Endothelial cell of umbilical vein (primary cell): ENCODE measurements around the gene KCNN3. TPM values are rescaled to one million over a fixed set of nuclear protein-coding genes. Genes with fewer than 3 reads are reported as not detected.

ENCODE experiments used
- BruUV-seq: library from RNA; stranded (reverse); fragments of 400-500 nt; replicated peaks from 2 replicates; lab custom pipeline; 2021; lab: Mats Ljungman, UMichigan
- CTCF ChIA-PET: fragments of 300-600, 350-600 bp; sonication (Branson Sonifier 250); formaldehyde crosslinking; loops from one replicate; lab custom pipeline; 2021; ENCODE audit warnings: antibody characterized with exemption, inconsistent platforms; lab: Charles Lee
- POLR2A ChIA-PET: fragments of 300-600, 350-600 bp; sonication (Branson Sonifier 250); formaldehyde crosslinking; loops from one replicate; lab custom pipeline; 2021; ENCODE audit warnings: antibody characterized with exemption, inconsistent platforms; lab: Charles Lee
- DNase-seq: peaks from one replicate; pipeline ENCODE4 v3.0.0-alpha.2; 2011; ENCODE audit warnings: low read depth, low spot score
- FAIRE-seq: peaks from 2 replicates; lab custom pipeline; 2011; peaks lifted over from hg19 to GRCh38; lab: Jason Lieb, UNC
- H2AFZ ChIP-seq: 2 replicates; pipeline ENCODE4 v1.6.0; 2012; ENCODE audit warnings: low read depth, low read length, control low read depth, inconsistent platforms
- H3K27ac ChIP-seq: 2 replicates; pipeline ENCODE4 v1.5.1; 2011; ENCODE audit warnings: low read depth, mild to moderate bottlenecking, control low read depth, low read length, moderate library complexity; ENCODE audit not compliant: insufficient read depth
- H3K27me3 ChIP-seq, 2 experiments: 2 replicates each; pipeline versions ENCODE4 v1.6.0 to v1.6.1; 2011; ENCODE audit warnings: low read length in 2 of 2, mixed read lengths in 1 of 2; ENCODE audit not compliant: control insufficient read depth in 2 of 2, insufficient read depth in 2 of 2
- H3K36me3 ChIP-seq, 2 experiments: 2 replicates in 1 of 2; 3 replicates in 1 of 2; pipeline ENCODE4 v1.5.1; 2011; ENCODE audit warnings: low read length in 2 of 2, mild to moderate bottlenecking in 1 of 2, moderate library complexity in 1 of 2; ENCODE audit not compliant: control insufficient read depth in 2 of 2, insufficient read depth in 2 of 2; ENCODE audit errors: extremely low read depth in 1 of 2
- H3K4me1 ChIP-seq: 3 replicates; pipeline ENCODE4 v1.5.1; 2011; ENCODE audit warnings: mild to moderate bottlenecking, low read length; ENCODE audit not compliant: control insufficient read depth, insufficient read depth; ENCODE audit errors: extremely low read depth
- H3K4me2 ChIP-seq: 2 replicates; pipeline ENCODE4 v1.6.1; 2011; ENCODE audit warnings: low read length, control low read depth, mixed read lengths; ENCODE audit not compliant: insufficient read depth
- H3K4me3 ChIP-seq, 3 experiments: fragments of 200-600 bp in 1 of 3; sonication (generic), shearing (Covaris generic) in 1 of 3; replicated peaks in 1 of 3; 2 replicates each; pipeline ENCODE4 v1.5.1; 2011 to 2016; ENCODE audit warnings: control low read depth in 3 of 3, low read length in 3 of 3, mild to moderate bottlenecking in 2 of 3, inconsistent platforms in 1 of 3, low read depth in 1 of 3, moderate library complexity in 1 of 3; ENCODE audit not compliant: insufficient read depth in 1 of 3
- H3K79me2 ChIP-seq: 2 replicates; pipeline ENCODE4 v1.6.0; 2012; ENCODE audit warnings: low read length, inconsistent platforms; ENCODE audit not compliant: control insufficient read depth, insufficient read depth
- H3K9ac ChIP-seq: replicated peaks from 2 replicates; pipeline ENCODE3; 2011; ENCODE audit warnings: low read length, control low read depth; ENCODE audit not compliant: insufficient read depth; ENCODE audit errors: extremely low read depth
- H3K9me1 ChIP-seq: replicated peaks from 3 replicates; pipeline ENCODE4 v1.6.0; 2011; ENCODE audit warnings: mild to moderate bottlenecking, low read length; ENCODE audit not compliant: control insufficient read depth, insufficient read depth; ENCODE audit errors: extremely low read depth
- H3K9me3 ChIP-seq: replicated peaks from 2 replicates; pipeline ENCODE4 v1.5.1; 2012; ENCODE audit warnings: low read length, inconsistent platforms; ENCODE audit not compliant: control insufficient read depth, insufficient read depth
- H4K20me1 ChIP-seq: replicated peaks from 2 replicates; pipeline ENCODE3; 2011; ENCODE audit warnings: mild to moderate bottlenecking, low read length; ENCODE audit not compliant: control insufficient read depth, insufficient read depth; ENCODE audit errors: extremely low read depth
- CTCF ChIP-seq, 2 donors: IDR thresholded peaks; 1 replicate in 1 of 2; 2 replicates in 1 of 2; pipeline ENCODE4 v1.5.1; 2011; ENCODE audit warnings: low read length in 2 of 2, mild to moderate bottlenecking in 2 of 2, moderate library complexity in 2 of 2, control low read depth in 1 of 2, inconsistent platforms in 1 of 2, low read depth in 1 of 2; ENCODE audit not compliant: insufficient read depth in 1 of 2; ENCODE audit errors: extremely low read depth in 1 of 2
- EZH2 ChIP-seq: IDR thresholded peaks from 2 replicates; pipeline ENCODE4 v1.6.1; 2012; ENCODE audit warnings: borderline replicate concordance, low read depth, mild to moderate bottlenecking, moderate library complexity, low read length, inconsistent platforms; ENCODE audit not compliant: severe bottlenecking
- FOS ChIP-seq: IDR thresholded peaks from 2 replicates; pipeline ENCODE4 v1.6.1; 2011; ENCODE audit warnings: mild to moderate bottlenecking, low read length, moderate library complexity, borderline replicate concordance; ENCODE audit not compliant: insufficient read depth
- GATA2 ChIP-seq: IDR thresholded peaks from 2 replicates; pipeline ENCODE4 v1.7.0; 2011; ENCODE audit warnings: low read depth, mild to moderate bottlenecking, moderate library complexity, mixed read lengths, low read length; ENCODE audit not compliant: insufficient read length, insufficient read depth
- JUN ChIP-seq: IDR thresholded peaks from 2 replicates; pipeline ENCODE4 v1.6.1; 2011; ENCODE audit warnings: borderline replicate concordance, low read depth; ENCODE audit not compliant: insufficient read length, insufficient read depth
- MAX ChIP-seq: IDR thresholded peaks from 2 replicates; pipeline ENCODE4 v1.6.1; 2011; ENCODE audit not compliant: insufficient read depth, insufficient read length
- MYC ChIP-seq: IDR thresholded peaks from one replicate; pipeline ENCODE4 v1.6.1; 2011; ENCODE audit warnings: mild to moderate bottlenecking, low read depth, low read length
- POLR2A ChIP-seq: IDR thresholded peaks from 2 replicates; pipeline ENCODE4 v1.6.1; 2012; ENCODE audit warnings: low read depth, mild to moderate bottlenecking, control low read depth, low read length
- POLR2AphosphoS5 ChIP-seq: IDR thresholded peaks from 2 replicates; pipeline ENCODE4 v1.6.1; 2012; ENCODE audit warnings: low read depth, mild to moderate bottlenecking, control low read depth, low read length, moderate library complexity; ENCODE audit not compliant: insufficient read depth
- dilution Hi-C: fragments of 300-500 bp; cut with MboI; formaldehyde crosslinking; loops from one replicate; pipeline ENCODE4 v1.15.0; 2019; ENCODE audit warnings: low sequenced_read_pairs; ENCODE audit not compliant: extremely low pct_ligation_motif_present
- intact Hi-C: fragments of 100-400 bp; cut with micrococcal nuclease; formaldehyde crosslinking; loops from one replicate; pipeline ENCODE4 v1.10.0; 2022
- polyA plus RNA-seq, 4 experiments: library from polyadenylated mRNA; depleted of rRNA in 3 of 4; stranded (reverse) in 3 of 4; unstranded in 1 of 4; fragments of >200 nt; gene quantifications; 2 replicates each; pipeline versions ENCODE4 v1.2.1 to v1.2.3, GENCODE V29; 2011 to 2012; ENCODE audit warnings: missing spikeins in 1 of 4
- total RNA-seq: library from RNA; stranded (reverse); gene quantifications from 2 replicates; pipeline ENCODE4 v1.2.3, GENCODE V29; 2021

KCNN3 gene
- total and polyA plus RNA-seq, 2 donors (not counting 3 experiments of a cell fraction or from before 2014, with no cell fraction given), result 0.91 to 1.1 TPM

- BruUV-seq, result no TSS peak
- H2AFZ ChIP-seq, result no peak overlapping the region
- H4K20me1 ChIP-seq, result no peaks in the 10 kb centered on the region
- H3K4me2 ChIP-seq, result no peak overlapping the region
- DNase-seq (no peak), FAIRE-seq (no peak)
- H3K79me2 ChIP-seq, result no peaks in the 10 kb centered on the region
- intact Hi-C loops, result loop anchor here (5.0 kb wide), 1 partner anchor 51 kb away; no protein-coding TSS in a partner anchor
- no peak overlapping the region for H3K27ac ChIP-seq
- no peaks in the 10 kb centered on the region for H3K9me3 ChIP-seq
- no peaks in the 10 kb centered on the region for H3K9me1 ChIP-seq
- H3K9ac ChIP-seq, result no peak overlapping the region
- no peak overlapping the region for H3K4me3 ChIP-seq
- dilution Hi-C loops, result no loop called here
- no peak for TF ChIP-seq MYC
- no peak for TF ChIP-seq CTCF (IDR thresholded peaks at IDR 0.05; ENCODE audit: extremely low read depth in 1 of 2, insufficient read depth in 1 of 2, low read depth in 1 of 2, low read length in 2 of 2)
- TF ChIP-seq MAX, result no peak
- TF ChIP-seq JUN, result no peak
- no peak for TF ChIP-seq EZH2
- TF ChIP-seq POLR2A, result no peak
- TF ChIP-seq FOS, result no peak
- TF ChIP-seq GATA2, result no peak
- TF ChIP-seq POLR2AphosphoS5, result no peak
- POLR2A ChIA-PET, result no interaction called here
- H3K4me1 ChIP-seq, result no peaks in the 10 kb centered on the region
- peaks cover 12 to 39% of the 10 kb centered on the region in 2 experiments for H3K27me3 ChIP-seq
- H3K36me3 ChIP-seq, result no peaks in the 10 kb centered on the region
- CTCF ChIA-PET, result interaction anchor here (1.0 to 1.3 kb wide), 2 partner anchors 46 to 182 kb away, joined by 3 to 6 read pairs; no protein-coding TSS in a partner anchor
Observed at GRCh38 chr1:154696456-154696855, 173.6 kb downstream of the KCNN3 start.
